ENCODE data around the gene GRIN2A. TPM values are rescaled to one million over a fixed set of nuclear protein-coding genes. Genes with fewer than 3 reads are reported as not detected.

GRIN2A gene
- total and polyA plus RNA-seq, 2 of the 13 experiments (the other 11 are each of a cell fraction or from before 2014, with no cell fraction given): not detected

DNA sequence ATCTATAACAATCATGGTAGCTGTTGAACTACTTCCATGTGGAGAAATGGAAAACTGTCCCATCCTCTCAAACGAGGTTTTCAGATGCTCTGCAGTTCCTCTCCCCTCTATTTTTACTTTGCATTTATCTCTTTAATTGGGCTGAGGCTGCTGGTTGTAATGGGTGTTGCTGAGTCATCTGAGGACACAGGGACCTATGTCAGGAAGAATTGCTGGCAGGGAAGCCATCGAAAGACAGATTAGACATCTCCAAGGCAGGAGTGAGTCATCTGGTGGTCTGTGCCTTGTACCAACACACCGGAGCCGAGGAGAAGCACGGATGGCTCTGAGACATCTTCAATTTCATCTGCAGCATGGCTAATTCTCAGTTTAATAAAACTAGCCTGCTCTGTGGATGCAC is 394.5 kb downstream of the GRIN2A start:
- H3K27ac ChIP-seq (ENCODE audit: extremely low read length, insufficient read depth, low read length): no peak overlapping the region
- TF ChIP-seq GTF2F1 (IDR thresholded peaks at IDR 0.05; ENCODE audit: low read length) (no peak), HNRNPLL (IDR thresholded peaks at IDR 0.05; ENCODE audit: low read depth, low read length, poor library complexity, severe bottlenecking) (no peak), ZKSCAN1 (IDR thresholded peaks at IDR 0.05; ENCODE audit: low read length) (no peak), ZNF724P (CRISPR knock-in tag; IDR thresholded peaks at IDR 0.05; ENCODE audit: borderline replicate concordance) (no peak), ZKSCAN8 (CRISPR knock-in tag; IDR thresholded peaks at IDR 0.05; ENCODE audit: borderline replicate concordance) (no peak), SALL2 (CRISPR knock-in tag; IDR thresholded peaks at IDR 0.05) (no peak), SNAI1 (CRISPR knock-in tag; IDR thresholded peaks at IDR 0.05; ENCODE audit: borderline replicate concordance) (no peak), RARA (CRISPR knock-in tag; IDR thresholded peaks at IDR 0.05) (no peak)
- TF ChIP-seq, protein P1, sequence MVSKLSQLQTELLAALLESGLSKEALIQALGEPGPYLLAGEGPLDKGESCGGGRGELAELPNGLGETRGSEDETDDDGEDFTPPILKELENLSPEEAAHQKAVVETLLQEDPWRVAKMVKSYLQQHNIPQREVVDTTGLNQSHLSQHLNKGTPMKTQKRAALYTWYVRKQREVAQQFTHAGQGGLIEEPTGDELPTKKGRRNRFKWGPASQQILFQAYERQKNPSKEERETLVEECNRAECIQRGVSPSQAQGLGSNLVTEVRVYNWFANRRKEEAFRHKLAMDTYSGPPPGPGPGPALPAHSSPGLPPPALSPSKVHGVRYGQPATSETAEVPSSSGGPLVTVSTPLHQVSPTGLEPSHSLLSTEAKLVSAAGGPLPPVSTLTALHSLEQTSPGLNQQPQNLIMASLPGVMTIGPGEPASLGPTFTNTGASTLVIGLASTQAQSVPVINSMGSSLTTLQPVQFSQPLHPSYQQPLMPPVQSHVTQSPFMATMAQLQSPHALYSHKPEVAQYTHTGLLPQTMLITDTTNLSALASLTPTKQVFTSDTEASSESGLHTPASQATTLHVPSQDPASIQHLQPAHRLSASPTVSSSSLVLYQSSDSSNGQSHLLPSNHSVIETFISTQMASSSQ (IDR thresholded peaks at IDR 0.05; ENCODE audit: low read depth): no peak
- TF ChIP-seq, protein P1 (CRISPR knock-in tag; IDR thresholded peaks at IDR 0.05; ENCODE audit: borderline replicate concordance): no peak
- TF ChIP-seq, protein P2, sequence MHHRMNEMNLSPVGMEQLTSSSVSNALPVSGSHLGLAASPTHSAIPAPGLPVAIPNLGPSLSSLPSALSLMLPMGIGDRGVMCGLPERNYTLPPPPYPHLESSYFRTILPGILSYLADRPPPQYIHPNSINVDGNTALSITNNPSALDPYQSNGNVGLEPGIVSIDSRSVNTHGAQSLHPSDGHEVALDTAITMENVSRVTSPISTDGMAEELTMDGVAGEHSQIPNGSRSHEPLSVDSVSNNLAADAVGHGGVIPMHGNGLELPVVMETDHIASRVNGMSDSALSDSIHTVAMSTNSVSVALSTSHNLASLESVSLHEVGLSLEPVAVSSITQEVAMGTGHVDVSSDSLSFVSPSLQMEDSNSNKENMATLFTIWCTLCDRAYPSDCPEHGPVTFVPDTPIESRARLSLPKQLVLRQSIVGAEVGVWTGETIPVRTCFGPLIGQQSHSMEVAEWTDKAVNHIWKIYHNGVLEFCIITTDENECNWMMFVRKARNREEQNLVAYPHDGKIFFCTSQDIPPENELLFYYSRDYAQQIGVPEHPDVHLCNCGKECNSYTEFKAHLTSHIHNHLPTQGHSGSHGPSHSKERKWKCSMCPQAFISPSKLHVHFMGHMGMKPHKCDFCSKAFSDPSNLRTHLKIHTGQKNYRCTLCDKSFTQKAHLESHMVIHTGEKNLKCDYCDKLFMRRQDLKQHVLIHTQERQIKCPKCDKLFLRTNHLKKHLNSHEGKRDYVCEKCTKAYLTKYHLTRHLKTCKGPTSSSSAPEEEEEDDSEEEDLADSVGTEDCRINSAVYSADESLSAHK (CRISPR knock-in tag; IDR thresholded peaks at IDR 0.05; ENCODE audit: borderline replicate concordance): no peak
- no peak overlapping the region for H3K4me2 ChIP-seq (ENCODE audit: low read depth, low read length)
- no peaks in the 10 kb centered on the region for H3K36me3 ChIP-seq (replicated peaks in 1 of 2; ENCODE audit: control insufficient read depth in 1 of 2, insufficient read depth in 2 of 2, low read length in 2 of 2)
- intact Hi-C loops (cut with micrococcal nuclease; ENCODE audit: unreplicated experiment): no loop called here
- WGBS (ENCODE audit: low lambda C conversion rate): 5% methylated on average over 5 of the region's 5 CpGs
- DNase-seq (ENCODE audit: low spot score): no peak
- ChIA-PET CTCF (ENCODE audit: low intra/inter-chr PET ratio, low total read pairs) (no interaction called here), POLR2A (no interaction called here)
- FAIRE-seq: no peak
- no peak overlapping the region for H3K9ac ChIP-seq (ENCODE audit: insufficient read depth, low read depth, low read length)
- no peaks in the 10 kb centered on the region for H4K20me1 ChIP-seq (ENCODE audit: insufficient read depth, low read length)
- no peak for ATAC-seq
- H3K4me1 ChIP-seq (ENCODE audit: insufficient read depth, low read length): no peaks in the 10 kb centered on the region
- in situ Hi-C loops (cut with HindIII; ENCODE audit: extremely low pct_ligation_motif_present, low pct_unique_long_range_greater_than_20kb): no loop called here
- H3K27me3 ChIP-seq (ENCODE audit: control insufficient read depth in 1 of 2, insufficient read depth in 2 of 2, low read length in 2 of 2): no peaks in the 10 kb centered on the region
- H2AFZ ChIP-seq (ENCODE audit: low read length): no peak overlapping the region
- BruUV-seq (replicated peaks): no TSS peak
- no peak overlapping the region for H3K4me3 ChIP-seq (replicated peaks in 1 of 3; ENCODE audit: insufficient read depth in 1 of 3, low read depth in 2 of 3, low read length in 3 of 3)
- H3K79me2 ChIP-seq (ENCODE audit: insufficient read depth, low read length): no peaks in the 10 kb centered on the region
- no peaks in the 10 kb centered on the region for H3K9me3 ChIP-seq (ENCODE audit: low read length)

Data from HepG2 (cell line).